PC-9 (cell line): ENCODE results near the gene MORF4L1. TPM values are rescaled to one million over a fixed set of nuclear protein-coding genes. Genes with fewer than 3 reads are reported as not detected.

Experiments
- BruUV-seq: library from RNA; stranded (reverse); fragments of 400-500 nt; replicated peaks from 2 replicates; lab custom pipeline; 2021; lab: Mats Ljungman, UMichigan
- CTCF ChIA-PET: fragments of 300-600 bp; sonication (Branson Sonifier 250); formaldehyde crosslinking; loops from one replicate; lab custom pipeline; 2022; ENCODE audit warnings: antibody characterized with exemption; lab: Charles Lee
- POLR2A ChIA-PET: fragments of 300-600 bp; sonication (Branson Sonifier 250); formaldehyde crosslinking; loops from one replicate; lab custom pipeline; 2022; ENCODE audit warnings: antibody characterized with exemption; ENCODE audit not compliant: unreplicated experiment; lab: Charles Lee
- DNase-seq, 2 experiments: peaks; one replicate each; pipeline versions ENCODE4 v3.0.0 to v3.0.0-alpha.2; 2015 to 2022; ENCODE audit warnings: mixed read lengths in 1 of 2
- H2AFZ ChIP-seq: fragments of 200-600 bp; sonication (generic); 2 replicates; pipeline ENCODE4 v1.8.1; 2017; ENCODE audit warnings: antibody characterized with exemption
- H3F3A ChIP-seq: fragments of 200-600 bp; sonication (generic); 2 replicates; pipeline ENCODE4 v1.8.1; 2017; ENCODE audit warnings: antibody characterized with exemption, mild to moderate bottlenecking, low read depth; ENCODE audit not compliant: insufficient read depth
- H3K27ac ChIP-seq: fragments of 200-600 bp; sonication (generic); 2 replicates; pipeline ENCODE4 v1.6.1; 2016; ENCODE audit warnings: mixed run types
- H3K27me3 ChIP-seq: fragments of 200-600 bp; sonication (generic); 2 replicates; pipeline ENCODE4 v1.6.1; 2016; ENCODE audit warnings: low read depth, mixed run types; ENCODE audit not compliant: insufficient read depth
- H3K36me3 ChIP-seq: fragments of 200-600 bp; sonication (generic); 2 replicates; pipeline ENCODE4 v1.6.1; 2016; ENCODE audit warnings: low read depth, mixed run types
- H3K4me1 ChIP-seq: fragments of 200-600 bp; sonication (generic); replicated peaks from 2 replicates; pipeline ENCODE4 v1.6.1; 2016; ENCODE audit warnings: mixed run types; ENCODE audit not compliant: insufficient read depth
- H3K4me2 ChIP-seq: fragments of 200-600 bp; sonication (generic); 2 replicates; pipeline ENCODE4 v1.6.1; 2017; ENCODE audit warnings: mixed run types
- H3K4me3 ChIP-seq: fragments of 200-600 bp; sonication (generic); 2 replicates; pipeline ENCODE4 v1.6.1; 2016; ENCODE audit warnings: mixed run types
- H3K79me2 ChIP-seq: fragments of 200-600 bp; sonication (generic); 2 replicates; pipeline ENCODE4 v1.6.1; 2017; ENCODE audit warnings: low read depth, mixed run types
- H3K9me2 ChIP-seq: fragments of 200-600 bp; sonication (generic); 2 replicates; pipeline ENCODE4 v1.8.1; 2017; ENCODE audit warnings: mild to moderate bottlenecking; ENCODE audit not compliant: insufficient read depth
- H3K9me3 ChIP-seq: fragments of 200-600 bp; sonication (generic); 2 replicates; pipeline ENCODE4 v1.8.1; 2016; ENCODE audit warnings: low read depth; ENCODE audit not compliant: insufficient read depth
- H4K20me1 ChIP-seq: fragments of 200-600 bp; sonication (generic); 2 replicates; pipeline ENCODE4 v1.8.1; 2017; ENCODE audit not compliant: insufficient read depth
- EZH2 ChIP-seq: fragments of 200-600 bp; sonication (generic); IDR thresholded peaks from 2 replicates; pipeline ENCODE4 v1.8.0; 2017; ENCODE audit warnings: antibody characterized with exemption, low read depth
- intact Hi-C: fragments of 100-400 bp; cut with micrococcal nuclease; formaldehyde crosslinking; loops from one replicate; pipeline ENCODE4 v1.10.0; 2022; ENCODE audit not compliant: unreplicated experiment
- total RNA-seq: library from RNA; stranded (reverse); gene quantifications from 2 replicates; pipeline ENCODE4 v1.2.3, GENCODE V29; 2021
- TF ChIP-seq, protein P1 (sequence below): fragments of 200-600 bp; sonication (generic); conservative IDR thresholded peaks from 2 replicates; pipeline ENCODE4 v1.6.1; 2017; ENCODE audit warnings: mixed run types, antibody characterized with exemption, mild to moderate bottlenecking, moderate library complexity

MORF4L1 gene
- total RNA-seq, 1 experiment from 2014 or later: 282 TPM

DNA sequence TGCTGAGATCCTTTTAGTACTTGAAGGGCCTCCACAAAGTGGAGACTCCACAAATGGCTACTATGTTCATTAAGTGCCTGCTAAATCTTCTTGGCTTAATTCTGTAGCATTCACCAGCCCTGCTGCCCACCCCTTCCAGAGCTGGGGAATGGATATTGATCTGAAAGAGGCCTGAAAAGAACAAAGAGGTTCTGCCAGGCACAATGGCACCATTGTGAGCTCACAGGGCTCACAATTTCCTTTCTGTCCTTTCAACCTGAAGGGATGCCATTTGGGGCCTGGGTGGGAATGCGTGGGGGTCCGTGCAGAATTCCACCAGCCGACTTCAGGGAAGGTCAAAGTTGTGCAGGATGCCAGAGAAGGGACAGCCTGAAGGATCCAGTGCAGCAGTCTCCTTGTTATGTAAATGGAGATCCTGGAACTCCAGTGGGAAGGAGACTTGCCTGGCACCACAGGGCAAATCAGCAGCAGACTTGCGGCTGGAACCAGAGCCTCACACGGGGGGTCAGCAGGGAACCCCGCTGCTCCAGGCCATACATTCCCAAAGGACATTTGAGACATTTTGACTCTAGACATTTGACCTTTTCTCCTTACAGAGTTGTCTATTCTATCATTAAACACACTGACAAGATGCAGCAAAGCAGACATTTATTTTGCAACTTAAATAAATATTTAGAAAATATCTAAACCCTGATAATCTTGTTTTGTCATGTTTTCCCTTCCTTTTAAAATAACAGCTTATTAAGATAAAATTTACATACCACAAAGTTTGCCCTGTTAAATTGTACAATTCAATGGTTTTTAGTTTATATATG is 21.5 kb upstream of the MORF4L1 start:
- CTCF ChIA-PET: no interaction called here
- DNase-seq: no peak

DNA sequence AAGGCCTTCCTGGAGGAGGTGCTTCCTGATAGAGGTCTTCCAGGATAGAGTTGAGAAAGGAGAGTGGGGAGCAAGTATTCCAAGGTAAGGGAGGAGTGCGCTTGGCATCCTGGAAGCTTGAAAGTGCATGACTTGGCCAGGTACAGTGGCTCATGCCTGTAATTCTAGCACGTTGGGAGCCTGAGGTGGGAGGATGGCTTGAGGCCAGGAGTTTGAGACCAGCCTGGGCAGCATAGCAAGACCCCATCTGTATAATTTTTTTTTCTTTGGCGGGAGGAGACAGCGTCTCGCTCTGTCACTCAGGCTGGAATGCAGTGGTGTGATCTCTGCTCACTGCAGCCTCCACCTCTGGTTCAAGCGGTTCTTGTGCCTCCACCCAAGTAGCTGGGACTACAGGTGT is 19.2 kb upstream of the MORF4L1 start:
- no peaks in the 10 kb centered on the region for H3K27me3 ChIP-seq
- H3K9me3 ChIP-seq: no peaks in the 10 kb centered on the region; the same call in 1 of the 2 replicates
- H3K27ac ChIP-seq: no peak overlapping the region
- no peaks in the 10 kb centered on the region for H3K9me2 ChIP-seq
- H3K4me3 ChIP-seq: no peak overlapping the region
- no peak for TF ChIP-seq EZH2
- TF ChIP-seq, protein P1, sequence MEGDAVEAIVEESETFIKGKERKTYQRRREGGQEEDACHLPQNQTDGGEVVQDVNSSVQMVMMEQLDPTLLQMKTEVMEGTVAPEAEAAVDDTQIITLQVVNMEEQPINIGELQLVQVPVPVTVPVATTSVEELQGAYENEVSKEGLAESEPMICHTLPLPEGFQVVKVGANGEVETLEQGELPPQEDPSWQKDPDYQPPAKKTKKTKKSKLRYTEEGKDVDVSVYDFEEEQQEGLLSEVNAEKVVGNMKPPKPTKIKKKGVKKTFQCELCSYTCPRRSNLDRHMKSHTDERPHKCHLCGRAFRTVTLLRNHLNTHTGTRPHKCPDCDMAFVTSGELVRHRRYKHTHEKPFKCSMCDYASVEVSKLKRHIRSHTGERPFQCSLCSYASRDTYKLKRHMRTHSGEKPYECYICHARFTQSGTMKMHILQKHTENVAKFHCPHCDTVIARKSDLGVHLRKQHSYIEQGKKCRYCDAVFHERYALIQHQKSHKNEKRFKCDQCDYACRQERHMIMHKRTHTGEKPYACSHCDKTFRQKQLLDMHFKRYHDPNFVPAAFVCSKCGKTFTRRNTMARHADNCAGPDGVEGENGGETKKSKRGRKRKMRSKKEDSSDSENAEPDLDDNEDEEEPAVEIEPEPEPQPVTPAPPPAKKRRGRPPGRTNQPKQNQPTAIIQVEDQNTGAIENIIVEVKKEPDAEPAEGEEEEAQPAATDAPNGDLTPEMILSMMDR: no peak
- no peaks in the 10 kb centered on the region for H3K79me2 ChIP-seq
- H3K4me2 ChIP-seq: no peak overlapping the region
- H2AFZ ChIP-seq: no peak overlapping the region
- ChIA-PET POLR2A (no interaction called here), CTCF (no interaction called here)
- no peaks in the 10 kb centered on the region for H3K36me3 ChIP-seq
- no peaks in the 10 kb centered on the region for H4K20me1 ChIP-seq
- H3K4me1 ChIP-seq: no peaks in the 10 kb centered on the region
- H3F3A ChIP-seq: 0 out of 2 replicates have a peak, but pooled peaks cover 5% of the 10 kb centered on the region
- no peak for DNase-seq
- intact Hi-C loops: no loop called here
- BruUV-seq: no TSS peak

More for the DNA sequence above, 21.5 kb upstream of the MORF4L1 start:
- Histone ChIP-seq H3K4me1 (no peaks in the 10 kb centered on the region), H3F3A (no peaks in the 10 kb centered on the region), H3K36me3 (no peaks in the 10 kb centered on the region), H3K9me3 (no peaks in the 10 kb centered on the region; the same call in 1 of the 2 replicates), H3K27me3 (no peaks in the 10 kb centered on the region), H3K79me2 (no peaks in the 10 kb centered on the region), H2AFZ (no peak overlapping the region), H3K4me3 (no peak overlapping the region), H3K27ac (no peak overlapping the region), H3K9me2 (no peaks in the 10 kb centered on the region), H3K4me2 (no peak overlapping the region), H4K20me1 (no peaks in the 10 kb centered on the region)
- intact Hi-C loops: no loop called here
- BruUV-seq: no TSS peak
- POLR2A ChIA-PET: no interaction called here
- TF ChIP-seq EZH2: no peak
- TF ChIP-seq, protein P1: no peak

DNA sequence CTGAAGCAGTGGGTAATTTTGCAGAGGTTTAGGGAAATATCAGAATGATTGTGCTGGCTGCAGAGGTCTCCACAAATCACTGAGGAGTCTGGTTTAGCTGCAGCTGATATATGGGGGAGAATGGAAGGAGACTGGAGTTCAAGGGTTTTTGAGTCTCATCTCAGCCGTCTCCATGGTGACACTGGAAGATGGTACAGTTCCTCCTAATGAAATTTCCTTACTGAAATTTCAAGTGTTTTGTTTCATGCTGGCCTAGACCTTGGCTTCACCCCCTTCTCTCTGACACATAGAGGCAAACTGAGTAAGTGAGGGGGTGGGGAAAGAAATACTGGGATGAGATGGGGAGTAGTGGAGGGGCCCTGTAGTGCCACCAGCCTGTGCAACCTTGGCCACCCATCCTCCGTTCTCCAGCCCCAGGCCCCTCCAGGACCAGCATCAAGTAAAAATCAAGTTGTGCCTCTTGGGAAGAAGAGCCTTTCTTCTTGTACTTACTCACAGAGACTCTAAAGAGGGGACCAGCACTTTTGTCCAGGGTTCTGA is 17.8 kb upstream of the MORF4L1 start:
- H3K36me3 ChIP-seq: no peaks in the 10 kb centered on the region
- no peak overlapping the region for H3K27ac ChIP-seq
- H3K4me2 ChIP-seq: no peak overlapping the region
- no peak for TF ChIP-seq EZH2
- TF ChIP-seq, protein P1: no peak
- no peaks in the 10 kb centered on the region for H3K9me2 ChIP-seq
- ChIA-PET CTCF (no interaction called here), POLR2A (no interaction called here)
- no TSS peak for BruUV-seq
- no peak overlapping the region for H2AFZ ChIP-seq
- no peaks in the 10 kb centered on the region for H3K79me2 ChIP-seq
- no peaks in the 10 kb centered on the region for H4K20me1 ChIP-seq
- no peaks in the 10 kb centered on the region for H3K4me1 ChIP-seq
- intact Hi-C loops: no loop called here
- no peak for DNase-seq
- no peaks in the 10 kb centered on the region for H3K27me3 ChIP-seq
- no peak overlapping the region for H3K4me3 ChIP-seq
- H3F3A ChIP-seq: peaks cover 16% of the 10 kb centered on the region
- no peaks in the 10 kb centered on the region; the same call in 1 of the 2 replicates for H3K9me3 ChIP-seq
